GM23338 (cell line): ENCODE measurements around the gene CRP. TPM values are rescaled to one million over a fixed set of nuclear protein-coding genes. Genes with fewer than 3 reads are reported as not detected.

Source experiments
- ATAC-seq: fragments of 200-7000 bp; cut with Tn5 transposase; 3 replicates; pipeline ENCODE4 v1.9.1; 2020
- DNase-seq: peaks from one replicate; pipeline ENCODE4 v3.0.0-alpha.2; 2015; ENCODE audit warnings: low spot score
- H2AFZ ChIP-seq: fragments of 200-600 bp; sonication (generic); 2 replicates; pipeline ENCODE4 v1.8.0; 2016; ENCODE audit warnings: antibody characterized with exemption, mild to moderate bottlenecking, moderate library complexity
- H3F3A ChIP-seq: fragments of 200-600 bp; sonication (generic); replicated peaks from 2 replicates; pipeline ENCODE4 v1.8.0; 2017; ENCODE audit warnings: antibody characterized with exemption, mixed run types, low read depth
- H3K27ac ChIP-seq: fragments of 200-600 bp; sonication (generic); 2 replicates; pipeline ENCODE4 v1.6.1; 2016; ENCODE audit warnings: low read depth
- H3K27me3 ChIP-seq: fragments of 200-600 bp; sonication (generic); 2 replicates; pipeline ENCODE4 v1.8.0; 2016; ENCODE audit warnings: mild to moderate bottlenecking, mixed run types, moderate library complexity; ENCODE audit not compliant: insufficient read depth
- H3K36me3 ChIP-seq: fragments of 200-600 bp; sonication (generic); 2 replicates; pipeline ENCODE4 v1.8.0; 2016; ENCODE audit warnings: mild to moderate bottlenecking; ENCODE audit not compliant: insufficient read depth
- H3K4me1 ChIP-seq: fragments of 200-600 bp; sonication (generic); 2 replicates; pipeline ENCODE4 v1.8.0; 2016; ENCODE audit warnings: mild to moderate bottlenecking, moderate library complexity; ENCODE audit not compliant: insufficient read depth
- H3K4me2 ChIP-seq: fragments of 200-600 bp; sonication (generic); 2 replicates; pipeline ENCODE4 v1.7.1; 2017; ENCODE audit warnings: mixed run types
- H3K4me3 ChIP-seq: fragments of 200-600 bp; sonication (generic); 2 replicates; pipeline ENCODE4 v1.6.1; 2016; ENCODE audit warnings: mixed run types
- H3K79me2 ChIP-seq: fragments of 200-600 bp; sonication (generic); replicated peaks from 2 replicates; pipeline ENCODE4 v1.8.0; 2017; ENCODE audit warnings: mild to moderate bottlenecking; ENCODE audit not compliant: insufficient read depth
- H3K9me2 ChIP-seq: fragments of 200-600 bp; sonication (generic); 2 replicates; pipeline ENCODE4 v1.8.0; 2017; ENCODE audit not compliant: insufficient read depth
- H4K20me1 ChIP-seq: fragments of 200-600 bp; sonication (generic); replicated peaks from 2 replicates; pipeline ENCODE4 v1.8.0; 2017; ENCODE audit warnings: mild to moderate bottlenecking; ENCODE audit not compliant: insufficient read depth
- H3K27ac Mint-ChIP-seq: 2 replicates; pipeline ENCODE4 v1.8.0; 2020; ENCODE audit warnings: inconsistent platforms, mild to moderate bottlenecking, moderate library complexity, mixed read lengths
- H3K27me3 Mint-ChIP-seq: 3 replicates; pipeline ENCODE4 v1.8.0; 2022; ENCODE audit warnings: low read depth, mild to moderate bottlenecking, moderate library complexity, mixed read lengths, inconsistent platforms; ENCODE audit not compliant: insufficient read depth, poor library complexity
- H3K36me3 Mint-ChIP-seq: 3 replicates; pipeline ENCODE4 v1.8.0; 2021; ENCODE audit warnings: low read depth, mild to moderate bottlenecking, inconsistent platforms, moderate library complexity, mixed read lengths
- H3K4me1 Mint-ChIP-seq: 3 replicates; pipeline ENCODE4 v1.8.0; 2020; ENCODE audit warnings: mild to moderate bottlenecking, inconsistent platforms, mixed read lengths
- H3K4me3 Mint-ChIP-seq: 3 replicates; pipeline ENCODE4 v1.8.0; 2021; ENCODE audit warnings: moderate library complexity, mild to moderate bottlenecking, inconsistent platforms, mixed read lengths
- H3K9me3 Mint-ChIP-seq: 3 replicates; pipeline ENCODE4 v1.8.0; 2020; ENCODE audit warnings: moderate library complexity, mild to moderate bottlenecking, inconsistent platforms, mixed read lengths
- EZH2 ChIP-seq: fragments of 200-600 bp; sonication (generic); IDR thresholded peaks from one replicate; pipeline ENCODE4 v1.8.0; 2017; ENCODE audit warnings: antibody characterized with exemption, mild to moderate bottlenecking, low read depth; ENCODE audit not compliant: unreplicated experiment
- EZH2phosphoT487 ChIP-seq: fragments of 200-600 bp; sonication (generic); IDR thresholded peaks from one replicate; pipeline ENCODE4 v1.8.1; 2018; ENCODE audit warnings: antibody characterized with exemption; ENCODE audit not compliant: unreplicated experiment
- JUNB ChIP-seq: IDR thresholded peaks from one replicate; pipeline ENCODE4 v1.6.1; 2016; ENCODE audit warnings: antibody characterized with exemption; ENCODE audit not compliant: unreplicated experiment
- REST ChIP-seq: IDR thresholded peaks from one replicate; pipeline ENCODE4 v1.6.1; 2018; ENCODE audit warnings: antibody characterized with exemption; ENCODE audit not compliant: unreplicated experiment
- STAT1 ChIP-seq: IDR thresholded peaks from one replicate; pipeline ENCODE4 v1.6.1; 2016; ENCODE audit warnings: antibody characterized with exemption; ENCODE audit not compliant: unreplicated experiment
- ZNF331 ChIP-seq: fragments of 250-450 bp; sonication (Bioruptor Pico); IDR thresholded peaks from 2 replicates; pipeline ENCODE4 v1.5.0; 2020; ENCODE audit warnings: low read depth, mild to moderate bottlenecking, moderate library complexity
- ZNF462 ChIP-seq: fragments of 250-450 bp; sonication (Bioruptor Pico); IDR thresholded peaks from 2 replicates; pipeline ENCODE4 v1.5.0; 2020; ENCODE audit warnings: mild to moderate bottlenecking, moderate library complexity
- long read RNA-seq: library from polyadenylated mRNA; unstranded; transcript quantifications from one replicate; pipeline ENCODE4 v2.0.0, GENCODE V29; 2020; ENCODE audit not compliant: unreplicated experiment
- polyA plus RNA-seq: library from polyadenylated mRNA; unstranded; fragments of >200 nt; fragmentation: Nextera tagmentation; extraction: Ambion mirVana; gene quantifications from 2 replicates; pipeline ENCODE4 v1.2.1, GENCODE V29; 2016
- total RNA-seq: library from RNA; depleted of rRNA; stranded (reverse); fragments of >200 nt; shearing (Covaris generic); gene quantifications from 2 replicates; pipeline ENCODE4 v1.2.3, GENCODE V29; 2014; rRNA removed

CRP gene, protein sequence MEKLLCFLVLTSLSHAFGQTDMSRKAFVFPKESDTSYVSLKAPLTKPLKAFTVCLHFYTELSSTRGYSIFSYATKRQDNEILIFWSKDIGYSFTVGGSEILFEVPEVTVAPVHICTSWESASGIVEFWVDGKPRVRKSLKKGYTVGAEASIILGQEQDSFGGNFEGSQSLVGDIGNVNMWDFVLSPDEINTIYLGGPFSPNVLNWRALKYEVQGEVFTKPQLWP
- total RNA-seq (not detected in 2 replicates), polyA plus RNA-seq (not detected in 2 replicates)
- long read RNA-seq: 0 reads

- Mint-ChIP-seq H3K27me3 (peaks cover 5% of the 10 kb centered on the region), H3K27ac (no peak within 1 kb of the TSS), H3K4me3 (no peak within 1 kb of the TSS), H3K4me1 (no peaks in the 10 kb centered on the region), H3K36me3 (peaks cover 22% of the 10 kb centered on the region), H3K9me3 (peaks cover 32% of the 10 kb centered on the region)
- no peaks in the 10 kb centered on the region for H3K4me1 ChIP-seq
- no peaks in the 10 kb centered on the region for H3F3A ChIP-seq
- no peak for DNase-seq
- no peaks in the 10 kb centered on the region for H4K20me1 ChIP-seq
- H3K27ac ChIP-seq: no peak within 1 kb of the TSS
- H3K79me2 ChIP-seq: no peaks in the 10 kb centered on the region
- peaks cover 7% of the 10 kb centered on the region; the same call in 1 of the 2 replicates for H3K9me2 ChIP-seq
- ATAC-seq: no peak
- H2AFZ ChIP-seq: no peak within 1 kb of the TSS
- no peak within 1 kb of the TSS for H3K4me3 ChIP-seq
- TF ChIP-seq ZNF331 (CRISPR knock-in tag) (no peak), REST (no peak), ZNF462 (no peak), EZH2phosphoT487 (no peak), JUNB (no peak), STAT1 (no peak), EZH2 (no peak)
- H3K36me3 ChIP-seq: peaks cover 13% of the 10 kb centered on the region; the same call in 1 of the 2 replicates
- H3K4me2 ChIP-seq: no peak within 1 kb of the TSS
- H3K27me3 ChIP-seq: no peaks in the 10 kb centered on the region
Observed at GRCh38 chr1:159714529-159714928, at the start of gene CRP. CRP (minus strand) TSS chr1:159714589; CDS start chr1:159714485, 104 bp downstream.
